ENCODE results near the gene GLA.

DNA sequence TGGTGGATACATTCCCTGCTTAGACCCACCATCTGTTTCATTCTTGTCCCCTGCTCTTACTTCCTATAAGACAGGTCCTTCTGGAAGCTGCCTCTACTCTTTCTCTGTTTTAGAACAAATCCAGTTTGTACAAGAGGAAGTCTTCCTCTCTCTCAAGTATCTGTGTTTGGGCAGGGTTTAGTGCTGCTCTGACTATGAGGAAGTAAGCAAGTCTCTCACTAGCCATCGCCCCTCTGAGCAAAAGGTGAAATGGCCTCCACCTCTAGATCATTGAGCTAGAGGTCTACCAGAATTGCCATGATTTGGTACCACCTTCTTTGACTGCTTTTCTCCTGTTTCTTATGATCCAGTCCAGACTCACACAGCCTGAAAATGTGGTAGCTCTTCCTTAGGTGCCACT, 30.2 kb downstream of the GLA start:
- TF ChIP-seq MYC (IDR thresholded peaks at IDR 0.05; ENCODE audit: low read depth, low read length) (no peak), POLR2A (IDR thresholded peaks at IDR 0.05; ENCODE audit: extremely low read depth, insufficient read length) (no peak)
